Naive B cell (primary cell): ENCODE measurements around the gene STEAP3. TPM values are rescaled to one million over a fixed set of nuclear protein-coding genes. Genes with fewer than 3 reads are reported as not detected.

Source experiments
- ATAC-seq, 2 donors: fragments of 150-1000 bp; cut with Tn5 transposase; 2 replicates each; pipeline ENCODE4 v1.10.0; 2021; ENCODE audit warnings: low read depth in 2 of 2, mild to moderate bottlenecking in 2 of 2, moderate library complexity in 2 of 2
- DNase-seq: peaks from one replicate; pipeline ENCODE4 v3.0.0; 2022
- H3K27ac Mint-ChIP-seq, 6 donors: one replicate each; pipeline ENCODE4 v1.8.0; 2020 to 2022; ENCODE audit warnings: mild to moderate bottlenecking in 6 of 6, mixed read lengths in 6 of 6, moderate library complexity in 5 of 6, inconsistent platforms in 2 of 6
- H3K27me3 Mint-ChIP-seq, 3 donors: one replicate each; pipeline ENCODE4 v1.8.0; 2021 to 2022; ENCODE audit warnings: mixed read lengths in 3 of 3, mild to moderate bottlenecking in 1 of 3
- H3K36me3 Mint-ChIP-seq, 2 donors: one replicate each; pipeline ENCODE4 v1.8.0; 2020 to 2022; ENCODE audit warnings: mixed read lengths in 2 of 2, inconsistent platforms in 1 of 2, mild to moderate bottlenecking in 1 of 2
- H3K4me1 Mint-ChIP-seq, 3 donors: one replicate each; pipeline ENCODE4 v1.8.0; 2020 to 2022; ENCODE audit warnings: mixed read lengths in 3 of 3, inconsistent platforms in 1 of 3, mild to moderate bottlenecking in 1 of 3, moderate library complexity in 1 of 3
- H3K4me3 Mint-ChIP-seq, 8 donors: one replicate each; pipeline ENCODE4 v1.8.0; 2020 to 2022; ENCODE audit warnings: mild to moderate bottlenecking in 8 of 8, mixed read lengths in 8 of 8, moderate library complexity in 8 of 8, inconsistent platforms in 2 of 8
- H3K9me3 Mint-ChIP-seq, 7 donors: one replicate each; pipeline ENCODE4 v1.8.0; 2020 to 2022; ENCODE audit warnings: mixed read lengths in 7 of 7, mild to moderate bottlenecking in 5 of 7, inconsistent platforms in 2 of 7, moderate library complexity in 1 of 7
- polyA plus RNA-seq, 6 donors: library from polyadenylated mRNA; unstranded; fragments of 300-500 nt; fragmentation: Illumina TruSeq; gene quantifications; one replicate each; pipeline ENCODE4 v1.2.3, GENCODE V29; 2021; ENCODE audit warnings: low read depth in 6 of 6

STEAP3 gene
- polyA plus RNA-seq, 6 donors from 2014 or later = 0.49 to 1.2 (median 0.77) TPM; not detected in 3

DNA sequence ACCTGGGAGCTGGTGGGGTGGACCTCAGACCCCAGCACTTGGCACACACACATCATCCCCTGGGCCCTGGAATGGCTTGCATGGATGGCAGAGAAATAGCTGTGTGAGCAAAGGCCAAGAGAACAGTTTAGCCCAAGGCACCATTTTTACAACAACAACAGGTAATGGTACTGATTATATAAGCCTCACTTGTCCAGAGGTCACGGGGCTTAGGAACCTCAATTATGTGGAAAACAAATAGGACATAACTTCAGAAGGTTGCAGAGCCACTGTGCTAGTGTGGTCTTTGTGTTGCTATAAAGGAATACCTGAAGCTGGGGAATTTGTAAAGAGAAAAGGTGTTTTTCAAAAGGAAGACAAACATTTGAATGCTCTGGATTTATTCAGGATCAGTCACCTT lies 13.2 kb downstream of the STEAP3 start:
- peaks cover 0 to 23% (median 0%) of the 10 kb centered on the region in 3 donors for H3K4me1 Mint-ChIP-seq
- no peaks in the 10 kb centered on the region for H3K36me3 Mint-ChIP-seq
- no peak for ATAC-seq
- DNase-seq = no peak
- no peak overlapping the region for H3K4me3 Mint-ChIP-seq
- H3K27me3 Mint-ChIP-seq = peaks cover 0 to 5% (median 4%) of the 10 kb centered on the region in 3 donors
- H3K27ac Mint-ChIP-seq = peak overlapping the region in 2 of 6 donors; percentile 35 to 45
- no peaks in the 10 kb centered on the region for H3K9me3 Mint-ChIP-seq

DNA sequence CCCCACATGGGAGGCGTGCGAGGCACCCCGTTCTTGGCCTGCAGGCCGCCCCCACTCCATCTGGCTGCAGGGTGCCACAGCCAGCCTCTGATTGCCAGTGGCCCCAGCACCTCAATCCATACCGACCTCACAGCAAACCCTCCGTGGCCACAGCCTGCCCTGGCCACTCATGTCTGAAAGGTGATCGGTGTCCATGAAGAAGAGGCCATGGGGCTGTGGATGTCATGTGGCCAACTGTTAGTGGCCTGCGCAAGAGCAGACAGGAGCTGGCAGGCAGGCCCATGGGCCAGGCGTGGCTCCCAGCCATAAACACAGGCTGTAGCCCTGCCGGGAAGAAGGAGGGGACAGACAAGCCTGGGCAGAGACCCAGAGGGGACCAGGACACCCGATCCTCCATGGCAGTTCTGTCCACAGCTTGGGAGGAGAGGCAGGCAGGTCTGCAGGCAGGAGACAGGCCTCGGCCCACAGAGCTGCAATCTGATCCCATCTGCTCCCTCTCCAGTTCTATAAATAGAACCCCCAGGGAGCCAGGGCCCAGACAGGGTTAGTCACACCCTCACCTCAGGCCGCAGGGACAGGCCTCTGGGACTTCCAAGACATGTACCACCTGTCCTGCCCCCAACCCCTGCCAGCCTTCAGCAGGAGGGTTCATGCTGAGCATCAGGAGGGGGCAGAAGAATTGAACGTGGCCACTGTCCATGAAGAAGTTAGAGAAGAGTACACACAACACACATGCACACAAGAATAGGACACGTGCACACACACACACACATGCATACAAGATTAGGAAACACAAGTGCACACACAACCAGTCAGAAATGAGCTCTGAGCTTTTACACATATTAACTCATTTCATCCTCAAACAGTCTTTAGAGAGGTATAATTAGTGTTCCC lies 16.9 kb downstream of the STEAP3 start:
- DNase-seq = no peak
- H3K36me3 Mint-ChIP-seq = peaks cover 0 to 7% of the 10 kb centered on the region in 2 donors
- peaks cover 0 to 2% (median 0%) of the 10 kb centered on the region in 7 donors for H3K9me3 Mint-ChIP-seq
- no peak overlapping the region for H3K27ac Mint-ChIP-seq
- H3K4me3 Mint-ChIP-seq = peak overlapping the region in 1 of 8 donors; percentile 35
- peaks cover 0 to 17% (median 0%) of the 10 kb centered on the region in 3 donors for H3K4me1 Mint-ChIP-seq
- H3K27me3 Mint-ChIP-seq = peaks cover 0 to 5% (median 4%) of the 10 kb centered on the region in 3 donors
- no peak for ATAC-seq

DNA sequence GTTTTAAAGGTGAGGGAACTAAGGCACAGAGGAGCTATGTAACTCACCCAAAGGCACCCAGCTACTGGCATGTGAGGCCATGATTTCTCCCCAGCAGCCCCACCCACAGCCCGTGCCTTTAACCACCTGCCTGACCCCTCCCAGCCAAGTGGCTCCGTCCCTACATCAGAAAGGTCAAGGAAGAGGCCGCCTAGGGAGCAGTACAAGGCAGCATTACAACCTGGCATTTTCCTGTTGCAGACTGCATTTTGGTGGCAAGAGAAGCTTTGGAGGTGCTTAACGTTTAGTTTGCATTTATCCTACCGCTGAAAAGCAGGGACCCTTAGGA lies 17.5 kb downstream of the STEAP3 start:
- H3K27ac Mint-ChIP-seq = peak overlapping the region in 1 of 6 donors; percentile 34
- peaks cover 0 to 17% (median 0%) of the 10 kb centered on the region in 3 donors for H3K4me1 Mint-ChIP-seq
- H3K9me3 Mint-ChIP-seq = peaks cover 0 to 5% (median 0%) of the 10 kb centered on the region in 7 donors
- H3K36me3 Mint-ChIP-seq = peaks cover 3 to 7% of the 10 kb centered on the region in 2 donors
- DNase-seq = no peak
- no peak overlapping the region for H3K4me3 Mint-ChIP-seq
- H3K27me3 Mint-ChIP-seq = peaks cover 0 to 5% (median 4%) of the 10 kb centered on the region in 3 donors
- ATAC-seq = no peak

DNA sequence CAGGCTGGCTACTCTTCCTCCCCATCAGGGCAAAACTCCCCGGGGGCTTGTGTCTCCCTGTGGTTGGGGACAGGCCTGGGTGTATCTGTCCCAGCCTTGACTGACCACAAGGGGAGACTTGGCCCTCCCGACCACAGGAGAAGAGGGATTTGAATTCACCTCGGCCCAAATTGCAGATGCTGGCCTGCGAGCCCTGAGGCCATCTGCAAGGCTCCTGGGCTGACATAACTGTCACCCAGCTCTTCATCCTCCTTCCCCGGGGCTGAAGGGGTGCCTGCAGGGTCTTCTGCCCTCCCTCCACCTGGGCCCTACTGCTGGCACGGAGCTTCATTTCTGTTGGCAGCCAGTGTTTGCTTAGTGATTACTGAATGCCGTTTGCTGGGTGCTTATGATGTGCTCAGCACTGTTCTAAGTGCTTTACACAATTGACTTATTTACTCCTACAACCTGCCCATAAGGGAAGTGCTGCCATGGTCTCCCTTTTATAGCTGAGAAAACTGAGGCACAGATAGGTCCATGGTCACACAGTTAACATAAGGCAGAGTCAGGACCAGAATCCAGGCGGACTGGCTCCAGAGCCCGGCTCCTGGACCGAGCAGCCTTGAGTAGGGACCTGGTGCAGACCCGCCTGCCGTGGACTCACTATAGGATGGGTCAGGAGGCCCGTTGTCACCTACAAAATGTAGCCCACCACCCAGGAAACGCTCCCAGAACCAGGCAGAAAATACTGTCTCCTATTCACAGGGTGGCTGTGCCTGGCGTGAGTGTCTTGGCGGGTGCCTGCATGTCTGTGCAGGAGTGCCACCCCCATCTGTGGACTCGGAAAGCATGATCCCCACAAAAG lies 18.9 kb downstream of the STEAP3 start:
- Mint-ChIP-seq H3K4me1 (peaks cover 0 to 9% (median 0%) of the 10 kb centered on the region in 3 donors), H3K9me3 (peaks cover 0 to 6% (median 0%) of the 10 kb centered on the region in 7 donors), H3K27ac (peak overlapping the region in 1 of 6 donors; percentile 33), H3K27me3 (peaks cover 0 to 5% (median 4%) of the 10 kb centered on the region in 3 donors), H3K4me3 (peak overlapping the region in 1 of 8 donors; percentile 42), H3K36me3 (peaks cover 7% of the 10 kb centered on the region in 2 donors)
- DNase-seq (no peak), ATAC-seq (no peak)

DNA sequence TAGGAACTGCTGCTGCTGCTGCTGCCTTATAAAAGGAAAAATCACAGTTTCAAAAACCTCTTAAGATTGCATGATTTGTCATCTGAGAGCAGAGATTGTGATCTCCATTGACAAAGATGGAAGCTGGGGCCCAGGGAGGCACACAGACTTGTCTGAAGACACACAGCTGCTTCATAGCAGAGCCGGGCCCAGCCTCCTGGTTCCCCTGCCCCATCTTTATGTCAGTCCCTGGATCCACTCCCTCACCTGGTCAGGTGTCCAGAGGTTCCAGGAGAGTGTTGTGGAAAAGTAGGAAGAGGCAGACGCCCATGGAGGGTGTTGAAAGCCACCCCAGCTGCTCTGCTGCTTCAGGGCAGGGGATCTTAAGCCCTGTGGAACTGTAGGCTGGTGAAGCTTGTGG lies 20.0 kb downstream of the STEAP3 start:
- peaks cover 0 to 5% (median 4%) of the 10 kb centered on the region in 3 donors for H3K27me3 Mint-ChIP-seq
- H3K36me3 Mint-ChIP-seq = peaks cover 7% of the 10 kb centered on the region in 2 donors
- H3K9me3 Mint-ChIP-seq = peaks cover 0 to 6% (median 0%) of the 10 kb centered on the region in 7 donors
- DNase-seq = no peak
- H3K4me1 Mint-ChIP-seq = peaks cover 0 to 4% (median 1%) of the 10 kb centered on the region in 3 donors
- no peak overlapping the region for H3K4me3 Mint-ChIP-seq
- peak overlapping the region in 1 of 6 donors; percentile 78 for H3K27ac Mint-ChIP-seq
- ATAC-seq = no peak

DNA sequence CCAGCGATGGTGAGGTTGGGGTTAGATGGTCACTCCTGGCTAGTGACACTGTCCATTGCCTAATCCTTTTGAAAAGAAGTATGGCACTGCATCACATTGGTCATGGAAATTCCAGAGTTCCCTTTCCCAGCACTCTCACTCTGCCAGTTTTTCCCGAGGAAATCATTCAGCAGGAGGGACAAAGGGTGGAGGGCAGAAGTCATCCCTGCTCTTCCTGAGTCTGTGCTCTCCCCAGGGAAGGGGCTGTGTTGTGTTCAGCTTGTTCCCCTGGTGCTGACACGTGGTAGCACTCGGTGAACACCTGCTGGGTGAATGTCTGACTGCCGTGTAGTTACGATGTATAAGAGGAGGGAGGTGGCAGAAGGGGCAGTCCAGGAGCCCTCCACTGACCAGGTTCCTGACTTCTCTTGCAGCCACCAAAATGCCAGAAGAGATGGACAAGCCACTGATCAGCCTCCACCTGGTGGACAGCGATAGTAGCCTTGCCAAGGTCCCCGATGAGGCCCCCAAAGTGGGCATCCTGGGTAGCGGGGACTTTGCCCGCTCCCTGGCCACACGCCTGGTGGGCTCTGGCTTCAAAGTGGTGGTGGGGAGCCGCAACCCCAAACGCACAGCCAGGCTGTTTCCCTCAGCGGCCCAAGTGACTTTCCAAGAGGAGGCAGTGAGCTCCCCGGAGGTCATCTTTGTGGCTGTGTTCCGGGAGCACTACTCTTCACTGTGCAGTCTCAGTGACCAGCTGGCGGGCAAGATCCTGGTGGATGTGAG lies 21.6 kb downstream of the STEAP3 start:
- ATAC-seq (no peak), DNase-seq (no peak)
- Mint-ChIP-seq H3K36me3 (peaks cover 7% of the 10 kb centered on the region in 2 donors), H3K4me1 (peaks cover 0 to 4% (median 0%) of the 10 kb centered on the region in 3 donors), H3K9me3 (peaks cover 0 to 6% (median 0%) of the 10 kb centered on the region in 7 donors), H3K27me3 (peaks cover 0 to 5% (median 3%) of the 10 kb centered on the region in 3 donors), H3K27ac (no peak overlapping the region), H3K4me3 (no peak overlapping the region)

DNA sequence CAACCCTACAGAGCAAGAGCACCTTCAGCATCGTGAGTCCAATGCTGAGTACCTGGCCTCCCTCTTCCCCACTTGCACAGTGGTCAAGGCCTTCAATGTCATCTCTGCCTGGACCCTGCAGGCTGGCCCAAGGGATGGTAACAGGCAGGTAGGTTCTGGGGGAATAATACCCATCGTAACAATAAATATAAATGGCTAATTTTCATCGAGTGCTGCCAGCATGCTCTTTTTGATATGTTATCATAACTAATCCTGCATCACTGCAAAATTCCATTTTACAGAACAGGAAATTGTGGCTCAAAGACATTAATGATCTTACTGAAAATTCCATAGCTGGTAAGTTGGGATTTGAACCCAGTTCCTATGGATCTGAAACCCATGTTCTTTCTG lies 22.2 kb downstream of the STEAP3 start:
- peaks cover 0 to 6% (median 0%) of the 10 kb centered on the region in 7 donors for H3K9me3 Mint-ChIP-seq
- DNase-seq (no peak), ATAC-seq (no peak)
- peaks cover 0 to 4% (median 0%) of the 10 kb centered on the region in 3 donors for H3K4me1 Mint-ChIP-seq
- H3K36me3 Mint-ChIP-seq = peaks cover 7% of the 10 kb centered on the region in 2 donors
- H3K4me3 Mint-ChIP-seq = no peak overlapping the region
- H3K27ac Mint-ChIP-seq = no peak overlapping the region
- peaks cover 0 to 7% (median 0%) of the 10 kb centered on the region in 3 donors for H3K27me3 Mint-ChIP-seq

DNA sequence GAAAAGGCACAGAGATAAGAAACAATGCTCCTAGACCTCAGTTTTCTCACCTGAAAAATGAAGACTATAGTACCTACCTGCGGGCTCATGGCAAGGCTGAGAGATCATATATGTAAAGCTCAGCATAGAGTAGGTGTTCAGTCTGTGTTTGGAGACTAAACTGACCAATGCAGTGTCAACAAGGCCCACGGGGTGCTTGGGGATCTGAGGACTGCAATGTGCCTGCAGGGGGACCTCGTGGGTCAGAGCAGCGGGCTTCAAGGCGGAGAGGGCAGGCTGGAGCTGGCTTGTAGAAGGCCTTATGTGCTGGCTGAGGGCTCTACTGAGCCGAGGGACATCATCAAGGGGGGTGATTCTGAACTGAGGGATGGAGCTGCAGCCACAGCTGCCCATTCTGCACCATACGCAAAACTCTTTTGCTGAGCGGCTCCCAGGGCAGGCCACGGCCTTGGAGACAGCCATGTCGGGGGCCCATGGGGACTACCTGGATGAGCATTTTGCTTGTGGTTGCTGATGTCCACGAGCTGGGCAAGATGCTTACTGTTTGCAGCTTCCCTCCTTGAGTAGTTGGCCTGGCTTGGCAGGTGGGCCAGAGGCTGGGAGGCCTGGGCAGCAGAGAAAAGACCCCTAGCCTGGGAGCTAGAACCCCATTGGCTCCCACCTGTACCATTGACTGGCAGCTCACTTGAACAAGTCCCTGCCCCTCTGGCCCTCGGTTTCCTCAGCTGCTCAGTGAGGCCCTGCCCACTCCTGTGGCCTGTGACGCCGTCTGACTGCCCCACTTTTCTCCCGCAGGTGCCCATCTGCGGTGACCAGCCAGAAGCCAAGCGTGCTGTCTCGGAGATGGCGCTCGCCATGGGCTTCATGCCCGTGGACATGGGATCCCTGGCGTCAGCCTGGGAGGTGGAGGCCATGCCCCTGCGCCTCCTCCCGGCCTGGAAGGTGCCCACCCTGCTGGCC lies 23.5 kb downstream of the STEAP3 start:
- Mint-ChIP-seq H3K4me3 (no peak overlapping the region), H3K9me3 (peaks cover 0 to 6% (median 0%) of the 10 kb centered on the region in 7 donors), H3K27me3 (peaks cover 0 to 5% (median 0%) of the 10 kb centered on the region in 3 donors), H3K27ac (no peak overlapping the region), H3K36me3 (peaks cover 7% of the 10 kb centered on the region in 2 donors), H3K4me1 (peaks cover 0 to 4% (median 0%) of the 10 kb centered on the region in 3 donors)
- no peak for ATAC-seq
- DNase-seq = no peak

DNA sequence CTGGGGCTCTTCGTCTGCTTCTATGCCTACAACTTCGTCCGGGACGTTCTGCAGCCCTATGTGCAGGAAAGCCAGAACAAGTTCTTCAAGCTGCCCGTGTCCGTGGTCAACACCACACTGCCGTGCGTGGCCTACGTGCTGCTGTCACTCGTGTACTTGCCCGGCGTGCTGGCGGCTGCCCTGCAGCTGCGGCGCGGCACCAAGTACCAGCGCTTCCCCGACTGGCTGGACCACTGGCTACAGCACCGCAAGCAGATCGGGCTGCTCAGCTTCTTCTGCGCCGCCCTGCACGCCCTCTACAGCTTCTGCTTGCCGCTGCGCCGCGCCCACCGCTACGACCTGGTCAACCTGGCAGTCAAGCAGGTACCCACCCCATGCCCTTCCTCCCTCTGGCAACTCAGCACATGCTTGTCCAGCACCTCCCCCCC lies 24.2 kb downstream of the STEAP3 start:
- H3K27ac Mint-ChIP-seq = no peak overlapping the region
- H3K9me3 Mint-ChIP-seq = peaks cover 0 to 6% (median 0%) of the 10 kb centered on the region in 7 donors
- DNase-seq = no peak
- H3K4me3 Mint-ChIP-seq = no peak overlapping the region
- peaks cover 7% of the 10 kb centered on the region in 2 donors for H3K36me3 Mint-ChIP-seq
- H3K27me3 Mint-ChIP-seq = peaks cover 0 to 5% (median 0%) of the 10 kb centered on the region in 3 donors
- no peak for ATAC-seq
- H3K4me1 Mint-ChIP-seq = peaks cover 0 to 4% (median 0%) of the 10 kb centered on the region in 3 donors

DNA sequence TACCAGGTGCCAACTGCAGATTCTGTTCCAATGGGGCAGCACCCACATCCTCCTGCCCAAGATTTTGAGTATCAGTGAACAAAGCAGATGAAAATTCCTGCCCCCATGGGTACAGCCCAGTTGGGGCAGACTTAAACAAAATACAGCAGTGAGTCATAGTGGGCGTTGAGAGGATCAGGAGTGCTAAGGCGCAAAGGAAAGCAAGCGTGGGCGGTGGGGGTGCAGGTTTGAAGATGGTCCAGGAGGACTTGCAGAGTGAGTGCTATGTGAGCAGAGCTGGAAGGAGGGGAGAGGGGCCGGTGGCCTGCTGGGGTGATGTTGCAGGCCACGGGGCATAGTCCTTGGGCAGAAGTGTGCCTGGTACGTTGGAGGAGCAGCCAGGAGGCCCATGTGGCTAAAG lies 24.7 kb downstream of the STEAP3 start:
- ATAC-seq = no peak
- H3K27ac Mint-ChIP-seq = no peak overlapping the region
- peaks cover 0 to 4% (median 0%) of the 10 kb centered on the region in 3 donors for H3K4me1 Mint-ChIP-seq
- no peak for DNase-seq
- H3K4me3 Mint-ChIP-seq = no peak overlapping the region
- peaks cover 0 to 5% (median 0%) of the 10 kb centered on the region in 3 donors for H3K27me3 Mint-ChIP-seq
- H3K9me3 Mint-ChIP-seq = peaks cover 0 to 6% (median 0%) of the 10 kb centered on the region in 7 donors
- peaks cover 7% of the 10 kb centered on the region in 2 donors for H3K36me3 Mint-ChIP-seq

DNA sequence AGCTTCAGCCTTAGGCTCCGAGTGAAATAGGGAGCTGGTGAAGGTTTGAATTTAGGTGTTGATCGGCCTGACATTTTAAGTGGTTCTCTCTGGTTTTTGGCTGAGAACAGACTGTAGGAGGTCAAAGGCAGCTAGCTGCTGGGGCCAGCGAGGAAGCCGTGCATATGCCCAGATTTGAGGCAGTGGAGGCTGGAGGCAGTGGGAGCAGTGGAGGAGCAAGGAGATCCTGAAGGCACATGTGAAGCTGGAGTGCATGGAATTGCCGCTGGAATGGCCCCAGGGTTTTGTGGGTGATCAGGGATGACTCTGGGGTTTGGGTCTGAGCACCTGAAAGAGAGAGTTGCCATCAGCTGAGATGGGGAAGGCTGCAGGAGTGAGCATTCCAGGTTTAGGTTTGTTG lies 25.1 kb downstream of the STEAP3 start:
- Mint-ChIP-seq H3K36me3 (peaks cover 7% of the 10 kb centered on the region in 2 donors), H3K27ac (peak overlapping the region in 1 of 6 donors; percentile 86), H3K27me3 (peaks cover 0 to 5% (median 0%) of the 10 kb centered on the region in 3 donors), H3K4me3 (no peak overlapping the region), H3K9me3 (peaks cover 0 to 6% (median 0%) of the 10 kb centered on the region in 7 donors), H3K4me1 (peaks cover 0 to 4% (median 0%) of the 10 kb centered on the region in 3 donors)
- ATAC-seq = no peak
- DNase-seq = no peak

DNA sequence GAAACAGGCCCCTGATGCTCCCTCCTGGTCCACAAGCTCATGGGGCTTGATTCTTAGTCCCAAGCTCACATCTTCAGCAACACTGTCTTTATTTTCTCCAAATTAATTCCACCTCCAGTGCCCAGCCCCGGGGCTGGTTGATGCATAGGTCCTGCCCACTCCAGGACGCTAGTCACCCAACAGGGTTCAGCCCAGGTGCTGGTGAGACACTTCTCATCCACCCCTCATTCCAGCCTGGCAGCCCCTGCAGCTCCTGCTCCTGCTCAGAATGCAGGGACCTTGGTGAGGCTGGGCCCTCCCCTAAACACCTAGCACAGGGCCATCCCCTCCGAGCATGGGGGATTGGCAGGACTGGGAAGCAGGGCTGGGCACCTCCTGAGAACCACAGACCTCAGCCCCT lies 25.7 kb downstream of the STEAP3 start:
- H3K4me1 Mint-ChIP-seq = peaks cover 0 to 4% (median 0%) of the 10 kb centered on the region in 3 donors
- DNase-seq (no peak), ATAC-seq (no peak)
- H3K4me3 Mint-ChIP-seq = no peak overlapping the region
- peaks cover 0 to 5% (median 0%) of the 10 kb centered on the region in 3 donors for H3K27me3 Mint-ChIP-seq
- peaks cover 7% of the 10 kb centered on the region in 2 donors for H3K36me3 Mint-ChIP-seq
- H3K27ac Mint-ChIP-seq = no peak overlapping the region
- H3K9me3 Mint-ChIP-seq = peaks cover 0 to 6% (median 0%) of the 10 kb centered on the region in 7 donors
